T-helper 17 cell (primary cell): ENCODE measurements around the gene PI4K2B. TPM values are rescaled to one million over a fixed set of nuclear protein-coding genes. Genes with fewer than 3 reads are reported as not detected.
"Not testable (repeated sequence)": the region's sequence is repeated elsewhere in the genome, so short reads cannot be mapped to it uniquely, and the experiment has no call there.

Source experiments
- ATAC-seq: fragments of 150-1000 bp; cut with Tn5 transposase; 2 replicates; pipeline ENCODE4 v1.10.0; 2021; ENCODE audit warnings: mild to moderate bottlenecking, moderate library complexity
- DNase-seq, 3 donors: peaks; one replicate each; pipeline versions ENCODE4 v3.0.0 to v3.0.0-alpha.2; 2020 to 2021
- H3K9me3 ChIP-seq: one replicate; pipeline ENCODE4 v1.7.0; 2013; ENCODE audit warnings: low read length, mild to moderate bottlenecking; ENCODE audit not compliant: control insufficient read depth, poor library complexity, severe bottlenecking
- H3K27ac Mint-ChIP-seq: one replicate; pipeline ENCODE4 v1.8.0; 2022; ENCODE audit warnings: mild to moderate bottlenecking, moderate library complexity, mixed read lengths
- H3K27me3 Mint-ChIP-seq: one replicate; pipeline ENCODE4 v1.8.0; 2022; ENCODE audit warnings: mixed read lengths
- H3K36me3 Mint-ChIP-seq: one replicate; pipeline ENCODE4 v1.8.0; 2022; ENCODE audit warnings: low read depth, mixed read lengths
- H3K4me1 Mint-ChIP-seq: one replicate; pipeline ENCODE4 v1.8.0; 2022; ENCODE audit warnings: mild to moderate bottlenecking, mixed read lengths
- H3K4me3 Mint-ChIP-seq: one replicate; pipeline ENCODE4 v1.8.0; 2022; ENCODE audit warnings: mild to moderate bottlenecking, moderate library complexity, mixed read lengths
- total RNA-seq, 4 donors: library from RNA in 2 of 4; stranded (reverse) in 2 of 4; gene quantifications; one replicate each; pipeline ENCODE4 v1.2.3 and lab custom pipeline; 2022 to 2026

PI4K2B gene
- total RNA-seq, 2 donors from 2014 or later: 12.6 to 12.8 TPM

GRCh38 chr4:25252230-25253070 lies 18.6 kb downstream of the PI4K2B start:
- Mint-ChIP-seq H3K36me3 (peaks cover 2% of the 10 kb centered on the region), H3K4me3 (no peak overlapping the region), H3K27ac (peak overlapping the region; percentile 39), H3K27me3 (no peaks in the 10 kb centered on the region), H3K4me1 (peaks cover 18% of the 10 kb centered on the region)
- H3K9me3 ChIP-seq: no peaks in the 10 kb centered on the region
- ATAC-seq: no peak
- DNase-seq: no peak

DNA sequence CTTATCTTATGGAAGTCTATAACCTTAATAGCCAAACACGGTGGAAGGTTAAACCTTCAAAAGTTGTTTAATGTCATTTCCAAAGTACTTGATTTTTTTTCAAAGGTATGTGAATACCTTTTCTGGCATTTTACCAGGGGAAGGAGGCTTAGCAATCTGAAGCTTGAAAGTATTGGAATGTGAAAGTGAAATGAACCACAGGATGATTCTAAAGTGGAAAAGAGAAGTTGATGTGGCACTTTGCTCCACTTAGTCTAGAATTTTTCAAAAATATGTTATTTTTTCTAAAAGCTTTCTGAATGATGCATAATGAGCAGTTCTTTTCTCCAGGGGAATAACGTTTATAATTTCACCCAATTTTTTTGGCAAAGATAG lies 19.2 kb downstream of the PI4K2B start:
- no peak overlapping the region for H3K27ac Mint-ChIP-seq
- H3K4me3 Mint-ChIP-seq: no peak overlapping the region
- ATAC-seq (no peak), DNase-seq (no peak)
- H3K36me3 Mint-ChIP-seq: peaks cover 2% of the 10 kb centered on the region
- H3K4me1 Mint-ChIP-seq: peaks cover 18% of the 10 kb centered on the region
- no peaks in the 10 kb centered on the region for H3K9me3 ChIP-seq
- no peaks in the 10 kb centered on the region for H3K27me3 Mint-ChIP-seq

- H3K36me3 Mint-ChIP-seq, H3K27me3 Mint-ChIP-seq, ATAC-seq, H3K4me3 Mint-ChIP-seq, H3K27ac Mint-ChIP-seq, H3K9me3 ChIP-seq, DNase-seq: not testable (repeated sequence)
- peaks cover 15% of the 10 kb centered on the region for H3K4me1 Mint-ChIP-seq
Observed at GRCh38 chr4:25253786-25254185, 20.0 kb downstream of the PI4K2B start.

GRCh38 chr4:25258980-25259578 lies 25.2 kb downstream of the PI4K2B start:
- no peak for ATAC-seq
- no peaks in the 10 kb centered on the region for H3K4me1 Mint-ChIP-seq
- no peak for DNase-seq
- no peaks in the 10 kb centered on the region for H3K9me3 ChIP-seq
- no peak overlapping the region for H3K4me3 Mint-ChIP-seq
- H3K27me3 Mint-ChIP-seq: no peaks in the 10 kb centered on the region
- no peak overlapping the region for H3K27ac Mint-ChIP-seq
- peaks cover 6% of the 10 kb centered on the region for H3K36me3 Mint-ChIP-seq

DNA sequence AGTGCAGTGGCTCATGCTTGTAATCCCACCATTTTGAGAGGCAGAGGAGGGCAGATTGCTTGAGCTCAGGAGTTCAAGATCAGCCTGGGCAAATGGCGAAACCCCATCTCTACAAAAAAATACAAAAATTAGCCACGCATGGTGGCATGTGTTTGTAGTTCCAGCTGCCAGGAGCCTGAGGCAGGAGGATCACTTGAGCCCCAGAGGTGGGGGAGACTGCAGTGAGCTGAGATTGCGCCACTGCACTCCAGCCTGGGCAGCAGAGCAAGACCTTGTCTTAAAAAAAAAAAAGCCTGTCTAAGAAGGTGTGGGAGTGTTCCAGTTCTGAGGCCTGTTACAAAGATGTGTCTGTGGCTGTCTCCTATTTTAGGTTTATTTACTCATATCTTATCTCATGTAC lies 38.0 kb downstream of the PI4K2B start:
- no peak overlapping the region for H3K27ac Mint-ChIP-seq
- H3K4me3 Mint-ChIP-seq: no peak overlapping the region
- ATAC-seq (no peak), DNase-seq (no peak)
- H3K9me3 ChIP-seq: no peaks in the 10 kb centered on the region
- no peaks in the 10 kb centered on the region for H3K27me3 Mint-ChIP-seq
- H3K36me3 Mint-ChIP-seq: peaks cover 13% of the 10 kb centered on the region
- peaks cover 7% of the 10 kb centered on the region for H3K4me1 Mint-ChIP-seq

DNA sequence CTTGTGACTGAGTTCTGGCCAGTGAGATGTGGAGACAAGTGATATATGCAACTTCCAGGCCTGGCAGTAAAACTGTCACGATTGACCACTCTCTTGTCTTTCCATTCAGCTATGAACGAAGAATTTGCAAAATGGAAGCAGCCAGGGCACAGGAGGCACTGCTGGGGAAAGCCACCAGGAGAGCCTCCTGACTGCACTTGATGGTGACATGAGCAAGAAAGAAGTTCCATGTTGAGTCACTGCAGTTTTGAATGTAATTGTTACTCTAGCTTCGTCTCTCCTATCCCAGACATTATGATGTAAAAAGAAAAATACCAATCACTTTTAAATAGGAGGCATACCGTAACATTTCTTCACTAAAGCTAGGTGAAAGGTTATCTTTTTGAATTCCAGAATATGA lies 46.4 kb downstream of the PI4K2B start:
- Mint-ChIP-seq H3K4me3 (no peak overlapping the region), H3K27ac (no peak overlapping the region), H3K36me3 (no peaks in the 10 kb centered on the region), H3K27me3 (no peaks in the 10 kb centered on the region), H3K4me1 (no peaks in the 10 kb centered on the region)
- no peaks in the 10 kb centered on the region for H3K9me3 ChIP-seq
- ATAC-seq: no peak
- DNase-seq: no peak

DNA sequence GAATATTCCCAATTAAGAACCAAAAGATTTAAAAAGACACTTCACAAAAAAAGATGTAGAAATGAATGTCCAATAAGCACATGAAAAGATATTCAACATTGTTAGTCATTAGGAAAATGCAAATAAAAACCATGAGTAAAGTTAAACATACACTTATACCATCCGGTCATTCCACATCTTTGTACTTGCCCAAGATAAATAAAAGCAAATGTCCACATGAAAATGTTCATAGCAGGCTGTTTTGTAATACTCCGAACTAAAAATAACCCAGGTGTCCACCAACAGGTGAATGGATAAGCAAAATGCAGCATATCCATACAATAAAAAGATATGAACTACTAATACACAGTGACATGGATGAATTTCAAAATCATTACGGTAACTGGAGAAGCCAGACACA lies 50.1 kb downstream of the PI4K2B start:
- H3K27ac Mint-ChIP-seq: no peak overlapping the region
- no peaks in the 10 kb centered on the region for H3K36me3 Mint-ChIP-seq
- ATAC-seq: no peak
- no peaks in the 10 kb centered on the region for H3K9me3 ChIP-seq
- H3K27me3 Mint-ChIP-seq: no peaks in the 10 kb centered on the region
- no peak overlapping the region for H3K4me3 Mint-ChIP-seq
- no peaks in the 10 kb centered on the region for H3K4me1 Mint-ChIP-seq
- no peak for DNase-seq

GRCh38 chr4:25284466-25284865 lies 50.6 kb downstream of the PI4K2B start:
- Mint-ChIP-seq H3K36me3 (no peaks in the 10 kb centered on the region), H3K27me3 (no peaks in the 10 kb centered on the region), H3K27ac (no peak overlapping the region), H3K4me3 (no peak overlapping the region), H3K4me1 (no peaks in the 10 kb centered on the region)
- DNase-seq (no peak), ATAC-seq (no peak)
- H3K9me3 ChIP-seq: no peaks in the 10 kb centered on the region

DNA sequence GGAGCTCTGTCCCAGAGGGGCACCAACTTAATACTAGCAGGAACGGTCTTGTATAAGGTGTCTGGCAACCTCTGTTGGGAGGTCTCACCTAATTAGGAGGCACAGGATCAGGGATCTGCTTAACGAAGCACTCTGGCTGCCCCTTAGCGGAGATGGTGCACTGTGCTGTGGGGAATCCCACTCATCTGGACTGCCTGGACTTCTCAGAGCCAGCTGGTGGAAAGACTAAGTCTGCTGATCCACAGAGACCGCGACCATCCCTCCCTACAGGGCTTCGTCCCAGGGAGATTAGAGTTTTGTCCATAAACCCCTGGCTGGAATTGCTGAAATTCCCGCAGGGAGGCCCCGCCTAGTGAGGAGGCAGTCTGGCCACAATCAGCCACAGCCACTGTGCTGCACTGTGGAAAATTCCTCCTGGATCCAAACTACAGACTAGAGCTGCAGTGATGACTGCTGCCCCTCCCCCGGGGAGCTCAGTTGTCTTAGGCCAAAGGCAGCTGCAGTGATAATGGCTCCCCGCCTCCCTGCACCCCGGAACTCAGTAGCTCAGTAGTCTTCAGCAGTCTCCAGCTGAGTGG lies 56.7 kb downstream of the PI4K2B start:
- H3K9me3 ChIP-seq: no peaks in the 10 kb centered on the region
- DNase-seq: no peak
- no peak overlapping the region for H3K27ac Mint-ChIP-seq
- no peak overlapping the region for H3K4me3 Mint-ChIP-seq
- no peak for ATAC-seq
- H3K4me1 Mint-ChIP-seq: no peaks in the 10 kb centered on the region
- no peaks in the 10 kb centered on the region for H3K27me3 Mint-ChIP-seq
- H3K36me3 Mint-ChIP-seq: no peaks in the 10 kb centered on the region

GRCh38 chr4:25291158-25291733 lies 57.4 kb downstream of the PI4K2B start:
- Mint-ChIP-seq H3K27ac (no peak overlapping the region), H3K36me3 (no peaks in the 10 kb centered on the region), H3K4me1 (no peaks in the 10 kb centered on the region), H3K4me3 (no peak overlapping the region), H3K27me3 (no peaks in the 10 kb centered on the region)
- no peaks in the 10 kb centered on the region for H3K9me3 ChIP-seq
- ATAC-seq (no peak), DNase-seq (no peak)

GRCh38 chr4:25297528-25298242 lies 63.9 kb downstream of the PI4K2B start:
- H3K27ac Mint-ChIP-seq: no peak overlapping the region
- peaks cover 13% of the 10 kb centered on the region for H3K27me3 Mint-ChIP-seq
- ATAC-seq (no peak), DNase-seq (no peak)
- H3K4me1 Mint-ChIP-seq: peaks cover 3% of the 10 kb centered on the region
- peaks cover 2% of the 10 kb centered on the region for H3K36me3 Mint-ChIP-seq
- H3K4me3 Mint-ChIP-seq: no peak overlapping the region
- no peaks in the 10 kb centered on the region for H3K9me3 ChIP-seq

- H3K4me3 Mint-ChIP-seq: no peak overlapping the region
- H3K4me1 Mint-ChIP-seq: peaks cover 3% of the 10 kb centered on the region
- peaks cover 2% of the 10 kb centered on the region for H3K36me3 Mint-ChIP-seq
- DNase-seq (no peak), ATAC-seq (no peak)
- peaks cover 22% of the 10 kb centered on the region for H3K27me3 Mint-ChIP-seq
- no peak overlapping the region for H3K27ac Mint-ChIP-seq
- no peaks in the 10 kb centered on the region for H3K9me3 ChIP-seq
Observed at GRCh38 chr4:25299476-25300203, 65.8 kb downstream of the PI4K2B start.
